Activated CD8-positive, alpha-beta memory T cell treated with anti-CD3 and anti-CD28 coated beads for 24 hours (primary cell): ENCODE results near the gene APRT.

ENCODE experiments used
- DNase-seq: peaks from one replicate; pipeline ENCODE4 v3.0.0-alpha.2; 2020

Gene APRT

GRCh38 chr16:88821168-88821850 is 9.6 kb upstream of the APRT start:
- no peak for DNase-seq

- DNase-seq = no peak
Measured at GRCh38 chr16:88820385-88821025, 8.8 kb upstream of the APRT start.

DNA sequence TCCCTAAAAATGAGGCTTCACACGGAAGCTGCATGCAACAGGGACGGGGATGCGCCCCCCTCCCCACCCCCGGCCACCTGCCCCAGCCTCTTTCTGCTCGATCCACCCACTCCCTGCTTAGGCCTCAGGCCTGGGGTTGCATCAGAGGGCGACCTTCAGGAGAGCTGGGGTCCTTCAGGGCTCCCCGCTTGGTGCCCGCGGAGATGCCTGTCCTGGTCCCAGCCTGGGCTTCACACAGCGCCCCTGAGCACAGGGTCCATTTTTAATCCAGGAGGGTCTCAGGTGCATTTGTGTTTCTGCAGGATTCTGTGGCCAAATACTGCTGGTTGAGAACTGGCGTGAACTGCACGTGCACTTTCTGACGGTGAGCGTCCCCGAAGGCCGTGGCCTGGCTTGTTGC is 7.4 kb upstream of the APRT start:
- DNase-seq = no peak

DNA sequence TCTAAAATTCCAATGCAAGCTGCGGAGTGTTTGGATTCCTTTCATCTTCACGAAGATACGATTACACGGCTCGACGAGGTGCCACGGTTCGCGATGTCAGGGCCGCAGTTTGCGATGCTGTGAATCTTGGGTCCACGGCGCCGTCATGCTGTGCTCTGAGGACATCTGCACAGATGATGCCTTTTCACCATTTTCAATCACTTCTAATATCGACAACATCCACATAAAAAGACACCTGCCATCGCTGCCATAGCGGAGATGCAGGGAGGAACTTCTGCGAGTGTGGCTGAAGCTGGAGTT is 6.8 kb upstream of the APRT start:
- no peak for DNase-seq

GRCh38 chr16:88817785-88818574 is 6.3 kb upstream of the APRT start:
- no peak for DNase-seq

DNA sequence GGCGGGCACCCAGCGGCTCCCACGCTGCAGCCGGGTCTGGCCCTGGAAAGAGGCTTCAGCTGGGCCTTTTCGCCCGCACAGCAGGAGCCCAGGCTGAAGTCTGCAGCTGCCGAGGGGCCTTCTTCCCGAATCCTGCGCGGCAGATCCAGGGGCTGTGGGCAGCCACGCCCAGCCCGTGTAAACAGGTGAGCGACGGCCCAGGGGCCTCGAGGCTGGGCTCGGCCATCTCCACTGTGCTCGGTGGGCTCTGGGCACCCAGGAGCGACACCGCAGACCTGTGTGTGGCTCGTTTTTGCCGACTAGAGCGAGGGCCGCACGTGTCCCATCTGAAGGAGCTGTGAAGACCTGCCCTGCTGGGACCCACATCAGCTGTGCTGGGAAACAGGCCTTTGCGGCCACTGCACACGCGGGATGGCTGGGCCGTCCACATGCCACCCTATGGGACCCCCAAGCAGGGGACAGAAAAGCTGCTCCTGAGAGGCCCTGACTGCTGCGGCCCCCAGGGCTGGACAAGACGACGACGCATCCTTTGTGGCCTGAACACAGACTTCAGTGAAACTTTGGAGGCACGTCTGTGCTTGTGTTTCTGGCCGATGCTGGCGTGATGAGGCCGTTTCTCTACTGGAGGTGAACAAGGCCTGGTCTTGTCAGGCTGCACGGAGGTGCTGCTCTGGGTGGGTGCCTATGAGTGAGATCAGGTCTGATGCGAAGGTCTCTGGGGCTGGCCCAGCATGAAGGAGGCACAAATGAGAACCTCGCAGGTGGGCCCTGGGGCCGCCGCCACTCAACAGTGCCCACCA is 5.2 kb upstream of the APRT start:
- DNase-seq = no peak

DNA sequence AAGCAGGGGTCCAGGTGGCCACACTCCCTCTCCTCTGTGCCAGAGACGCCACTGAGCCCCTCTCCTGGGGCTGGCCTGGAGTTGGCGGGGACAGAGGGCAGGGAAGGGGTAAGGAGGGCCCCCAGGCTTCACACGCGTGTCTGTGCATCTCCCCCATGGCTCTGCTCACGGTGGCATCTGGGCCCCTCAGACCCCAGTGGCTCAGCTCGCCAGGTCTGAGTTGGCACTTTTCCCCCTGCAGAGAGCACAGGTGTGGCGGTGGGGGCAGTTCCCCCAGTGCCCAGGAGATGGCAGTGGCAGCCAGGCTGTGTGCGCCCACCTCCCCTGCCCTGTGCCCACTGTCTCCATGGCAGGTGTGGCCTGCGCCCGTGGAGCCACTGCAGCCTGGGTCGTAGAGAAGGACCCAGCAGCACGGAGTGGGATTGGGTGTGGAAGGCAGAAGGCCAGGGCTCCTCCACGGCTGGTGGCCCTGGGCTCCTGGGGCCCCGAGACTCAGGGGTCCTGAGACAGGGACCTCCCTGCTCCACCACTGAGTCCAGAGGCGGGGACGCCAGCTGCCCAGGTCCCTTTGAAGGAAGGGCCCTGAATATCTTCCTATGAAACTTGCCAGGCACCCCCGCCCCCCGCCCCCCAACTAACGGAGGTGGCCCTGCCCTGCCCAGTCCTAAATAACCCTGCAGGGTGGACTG is 4.3 kb upstream of the APRT start:
- DNase-seq = peak; percentile 85

GRCh38 chr16:88815227-88815626 is 3.5 kb upstream of the APRT start:
- no peak for DNase-seq

DNA sequence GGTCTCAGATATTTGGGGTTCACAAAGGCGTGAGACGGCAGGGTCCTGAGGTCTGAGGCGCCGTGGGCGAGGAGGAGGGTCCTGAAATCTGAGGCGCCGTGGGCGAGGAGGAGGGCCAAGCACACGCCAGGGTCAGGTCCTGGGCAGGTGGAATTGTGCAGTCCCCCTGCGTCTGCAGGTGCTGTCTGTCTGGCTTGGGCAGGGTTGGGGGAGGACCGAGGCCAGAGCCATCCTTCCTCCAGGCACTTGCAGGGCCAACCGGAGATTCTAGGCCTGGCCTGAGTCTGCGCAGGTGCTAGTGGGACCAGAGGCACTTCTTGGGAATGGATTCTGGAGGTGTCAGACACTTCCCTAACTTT is 2.4 kb upstream of the APRT start:
- no peak for DNase-seq

- no peak for DNase-seq
Measured at GRCh38 chr16:88813269-88814143, 1.8 kb upstream of the APRT start.

DNA sequence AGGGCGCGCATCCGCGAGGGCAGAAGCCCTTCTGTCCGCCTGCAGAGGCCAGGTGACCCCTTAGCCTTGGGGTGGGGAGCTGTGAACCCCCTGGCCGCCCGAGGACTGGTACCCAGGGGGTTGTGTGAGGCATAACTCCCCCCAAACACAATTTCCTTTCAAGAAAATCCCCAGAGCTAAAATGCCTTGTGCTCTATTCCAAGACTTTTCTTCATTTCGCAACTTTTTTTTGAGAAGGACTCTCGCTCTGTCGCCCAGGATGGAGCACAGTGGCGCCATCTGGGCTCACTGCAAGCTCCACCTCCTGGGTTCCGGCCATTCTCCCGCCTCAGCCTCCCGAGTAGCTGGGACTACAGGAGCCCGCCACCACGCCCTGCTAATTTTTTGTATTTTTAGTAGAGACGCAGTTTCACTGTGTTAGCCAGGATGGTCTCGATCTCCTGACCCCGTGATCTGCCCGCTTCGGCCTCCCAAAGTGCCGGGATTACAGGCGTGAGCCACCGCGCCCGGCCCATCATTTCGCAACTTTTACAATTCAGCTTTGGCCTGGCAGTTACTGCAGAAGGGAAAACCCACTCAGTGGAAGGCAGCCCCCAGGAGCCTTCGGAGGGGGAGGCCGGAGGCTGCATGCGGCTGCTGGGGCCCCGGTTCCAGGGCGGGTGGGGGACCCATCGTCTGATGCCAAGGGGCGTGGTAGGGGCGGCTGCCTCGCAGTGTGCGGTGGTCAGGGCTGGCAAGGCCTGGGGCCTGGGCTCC is 963 bp upstream of the APRT start:
- DNase-seq = no peak

GRCh38 chr16:88810912-88811768 is 588 bp downstream of the APRT start:
- peak; percentile 92 for DNase-seq

DNA sequence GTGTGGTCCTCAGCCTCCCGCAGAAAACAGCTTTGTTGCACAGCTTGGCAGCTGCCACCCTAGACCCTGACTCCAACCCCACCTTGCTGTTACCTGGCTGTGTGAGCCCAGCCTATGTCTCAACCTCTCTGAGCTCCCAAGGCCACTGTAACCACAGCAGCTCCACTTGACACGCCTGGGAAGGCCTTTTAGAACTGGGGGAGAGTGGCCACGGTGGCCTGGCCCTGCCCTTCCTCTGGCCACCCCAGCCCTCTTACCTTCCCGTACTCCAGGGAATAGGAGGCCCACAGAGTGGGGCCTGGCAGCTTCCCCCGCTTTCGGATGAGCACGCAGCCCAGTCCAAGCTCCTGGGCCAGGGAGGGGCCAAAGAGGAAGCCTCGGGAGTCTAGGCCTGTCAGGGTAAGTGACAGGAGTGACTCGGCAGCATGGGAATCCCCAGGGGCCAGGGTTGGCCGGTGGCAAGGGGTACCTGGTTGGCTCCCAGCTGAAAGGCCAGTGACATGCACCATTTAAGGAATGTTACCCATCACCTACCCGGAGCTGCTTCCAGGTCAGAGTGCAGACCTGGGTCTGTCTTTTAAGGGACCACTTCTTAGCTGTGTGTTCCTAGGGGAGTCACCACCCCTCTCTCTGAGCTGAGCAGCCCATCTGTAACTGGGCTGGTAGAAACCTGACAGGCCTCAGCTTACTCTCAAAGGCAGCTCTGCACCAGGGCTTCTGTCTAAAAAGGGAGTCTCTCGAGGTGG is 1.4 kb downstream of the APRT start:
- DNase-seq = peak; percentile 81

DNA sequence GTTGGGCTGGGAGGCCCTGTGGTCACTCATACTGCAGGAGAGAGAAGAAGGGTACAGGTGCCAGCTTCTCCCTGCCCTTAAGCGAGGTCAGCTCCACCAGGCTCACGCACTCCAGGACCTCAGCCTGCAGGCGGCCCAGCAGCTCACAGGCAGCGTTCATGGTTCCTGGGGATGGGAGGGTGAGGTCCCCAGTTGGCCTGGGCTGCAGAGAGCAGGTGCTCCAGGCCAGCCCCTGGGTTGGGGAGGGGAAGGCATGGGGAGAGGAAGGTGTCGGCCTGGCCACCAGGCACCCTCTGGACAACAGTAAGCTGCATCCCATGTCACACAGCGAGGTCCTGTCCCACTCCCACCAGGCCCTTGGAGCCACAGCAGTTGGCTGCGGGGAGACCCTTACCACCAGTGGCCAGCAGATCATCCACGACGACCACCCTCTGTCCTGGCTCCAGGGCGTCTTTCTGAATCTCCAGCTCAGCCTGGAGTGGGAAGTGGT is 2.0 kb downstream of the APRT start:
- no peak for DNase-seq

GRCh38 chr16:88809068-88809675 is 2.6 kb downstream of the APRT start:
- peak; percentile 73 for DNase-seq

DNA sequence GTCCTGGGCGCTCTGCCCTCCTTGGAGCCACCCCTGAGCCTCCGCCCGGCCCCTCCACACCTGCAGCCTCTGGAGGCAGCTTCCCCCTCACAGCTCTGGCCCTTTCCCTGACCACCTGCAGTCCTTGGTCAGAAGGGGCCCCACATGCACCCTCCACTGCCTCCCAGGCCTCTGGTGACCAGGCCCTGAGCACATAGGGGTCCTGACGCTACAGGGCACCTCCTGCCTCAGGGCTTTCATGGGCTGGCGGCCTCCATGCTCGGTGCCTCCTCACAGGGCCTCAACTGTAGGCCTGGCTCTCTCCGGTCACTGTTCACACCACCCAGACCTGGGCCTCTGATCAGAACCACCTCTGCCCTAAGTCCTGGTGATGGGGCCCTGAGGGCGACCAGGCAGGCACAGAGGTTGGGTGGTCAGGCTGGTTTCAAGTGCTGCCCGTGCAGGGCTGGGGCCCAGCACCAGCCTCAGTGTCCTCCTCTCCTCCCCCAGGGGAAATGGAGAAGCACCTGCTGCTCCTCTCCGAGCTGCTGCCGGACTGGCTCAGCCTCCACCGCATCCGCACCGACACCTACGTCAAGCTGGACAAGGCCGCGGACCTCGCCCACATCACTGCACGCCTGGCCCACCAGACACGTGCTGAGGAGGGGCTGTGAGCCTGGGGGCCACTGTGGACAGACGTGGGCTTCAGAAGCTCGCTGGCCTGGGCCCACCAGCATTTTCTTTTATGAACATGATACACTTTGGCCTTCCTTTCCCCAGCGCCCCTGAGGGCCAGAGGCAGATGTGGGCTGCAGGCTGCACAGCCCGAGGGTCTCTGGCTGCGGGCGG is 3.9 kb downstream of the APRT start:
- DNase-seq = peak; percentile 66

DNA sequence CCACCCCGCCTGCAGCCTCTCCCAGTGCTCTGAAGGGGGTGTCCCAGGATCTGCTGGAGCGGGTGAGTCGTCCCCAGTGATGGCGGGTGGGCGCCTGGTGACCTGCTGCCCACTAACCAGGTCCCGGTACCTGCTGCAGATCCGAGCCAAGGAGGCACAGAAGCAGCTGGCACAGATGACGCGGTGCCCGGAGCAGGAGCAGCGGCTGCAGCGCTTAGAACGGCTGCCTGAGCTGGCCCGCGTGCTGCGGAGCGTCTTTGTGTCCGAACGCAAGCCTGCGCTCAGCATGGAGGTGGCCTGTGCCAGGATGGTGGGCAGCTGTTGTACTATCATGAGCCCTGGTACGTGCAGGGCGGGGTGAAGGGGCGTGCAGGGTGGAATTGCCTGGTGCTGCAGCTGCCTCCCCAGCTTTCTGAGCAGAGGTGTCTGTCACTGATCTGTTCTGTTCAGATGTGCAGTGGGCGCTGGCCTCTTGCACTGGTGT is 4.5 kb downstream of the APRT start:
- DNase-seq = no peak
